GM18519 (cell line): ENCODE results near the gene ARRDC1.
"Not testable (repeated sequence)": the region's sequence is repeated elsewhere in the genome, so short reads cannot be mapped to it uniquely, and the experiment has no call there.

Experiments used
- ATAC-seq: cut with Tn5 transposase; IDR thresholded peaks from one replicate; pipeline ENCODE4 v1.9.1; 2021; ENCODE audit warnings: mild to moderate bottlenecking, moderate library complexity; ENCODE audit not compliant: unreplicated experiment, low FRiP score

The ARRDC1 gene

DNA sequence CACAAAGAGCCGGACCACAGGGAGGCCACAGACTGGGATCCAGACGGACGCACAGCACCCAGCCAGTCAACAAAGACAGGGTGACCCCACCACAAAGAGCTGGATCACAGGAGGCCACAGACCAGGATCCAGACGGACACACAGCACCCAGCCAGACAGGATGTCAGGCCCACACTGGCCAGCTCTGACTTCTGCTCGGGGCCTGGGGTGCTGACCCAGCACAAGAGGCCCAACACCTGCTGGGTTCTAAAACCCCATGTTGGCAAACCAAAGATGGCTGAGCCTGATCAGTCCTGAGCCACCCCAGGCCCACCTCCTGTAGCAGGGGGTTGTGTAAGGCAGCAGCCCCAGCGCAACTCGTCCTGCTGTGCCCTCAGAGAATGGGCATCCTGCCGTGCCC is 21.5 kb upstream of the ARRDC1 start:
- ATAC-seq: no peak

DNA sequence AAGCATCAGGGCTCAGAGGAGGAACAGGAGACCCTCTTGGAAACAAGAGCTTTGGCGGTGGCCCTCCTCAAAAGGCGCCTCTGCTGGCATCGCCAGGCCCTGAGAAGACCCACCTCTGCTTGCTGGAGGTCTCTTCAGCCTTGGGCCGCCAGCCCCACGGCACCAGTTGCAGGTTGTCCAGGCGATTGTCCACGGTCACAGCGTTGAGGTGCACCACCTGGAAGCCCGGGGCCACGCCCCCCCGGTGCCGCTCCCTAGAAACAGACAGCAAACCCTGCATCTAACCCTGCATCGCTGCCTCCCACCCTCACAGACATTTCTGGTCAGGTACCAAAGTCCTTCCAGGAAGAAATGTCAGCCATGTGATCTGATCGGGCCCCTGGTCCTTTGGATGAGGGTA is 18.6 kb upstream of the ARRDC1 start:
- ATAC-seq: no peak

DNA sequence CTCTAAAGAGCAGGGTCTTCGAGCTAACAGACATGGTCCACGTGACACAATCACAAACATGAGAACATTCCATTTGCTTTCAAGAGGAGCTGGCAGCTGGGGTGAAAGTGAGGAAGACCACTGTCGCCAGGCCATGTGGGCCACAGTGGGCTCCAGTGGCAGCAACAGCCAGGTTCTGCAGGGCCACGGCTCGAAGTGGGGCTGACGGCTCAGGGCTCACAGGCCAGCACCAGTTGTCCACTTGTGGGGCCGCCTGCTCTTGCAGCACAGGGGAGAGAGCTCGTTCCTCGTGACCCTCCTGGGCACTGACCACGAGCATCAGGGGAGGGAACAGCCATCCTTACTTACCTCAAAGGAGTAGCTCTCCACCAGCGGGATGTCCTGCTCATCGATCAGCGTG is 17.2 kb upstream of the ARRDC1 start:
- no peak for ATAC-seq

DNA sequence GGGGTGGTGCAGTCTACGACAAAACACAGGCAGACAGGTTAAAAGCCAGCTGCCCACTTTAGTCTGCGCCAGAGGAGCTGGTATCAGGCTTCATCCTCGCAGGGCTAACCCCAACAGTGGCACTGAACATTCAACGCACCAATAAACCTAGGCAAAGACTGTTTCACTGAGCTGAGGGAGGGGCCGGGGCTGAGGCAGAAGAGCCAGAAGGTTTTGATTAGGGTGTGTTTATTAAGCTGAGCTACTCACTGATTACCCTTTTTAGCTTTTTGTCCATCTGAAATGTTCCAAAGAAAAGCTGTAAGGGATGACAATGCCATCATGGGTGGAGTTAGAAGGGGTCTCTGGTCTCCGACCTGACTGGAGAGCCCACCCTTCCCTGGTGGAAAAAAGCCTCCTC is 16.6 kb upstream of the ARRDC1 start:
- ATAC-seq: no peak

DNA sequence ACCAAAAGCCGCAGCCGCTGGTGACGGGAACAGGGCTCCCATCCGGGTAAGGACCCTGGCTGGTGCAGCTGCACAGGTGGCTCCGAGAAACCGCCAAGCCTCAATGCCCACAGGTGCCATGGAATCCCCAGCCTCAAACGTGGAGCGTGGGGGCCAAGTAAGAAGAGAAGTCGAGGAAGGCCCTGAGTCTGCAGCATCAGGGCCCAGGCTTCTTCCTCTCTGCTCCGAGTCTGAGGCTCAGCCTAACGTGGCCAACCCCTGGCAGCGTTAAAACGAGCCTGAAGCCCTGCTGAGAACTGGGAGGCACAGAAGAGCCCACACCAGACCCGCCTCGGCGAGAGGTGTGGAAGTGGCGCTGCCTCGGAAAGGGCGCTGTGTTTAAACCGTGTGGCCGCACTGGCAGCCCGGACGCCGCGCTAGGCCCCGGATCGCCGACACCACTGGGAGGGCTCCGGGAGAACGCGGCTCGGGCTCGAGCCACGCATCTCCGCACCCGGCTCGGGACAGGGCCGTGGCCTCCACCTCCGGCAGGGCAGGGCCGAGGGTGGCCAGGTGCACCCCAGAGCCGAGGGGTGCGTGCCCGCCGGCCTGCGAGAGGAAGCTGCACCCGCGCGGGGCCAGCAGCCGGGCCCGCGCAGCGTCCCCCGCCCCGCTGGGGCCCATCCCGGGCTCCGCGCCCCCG is 15.9 kb upstream of the ARRDC1 start:
- ATAC-seq: peak; percentile 10

DNA sequence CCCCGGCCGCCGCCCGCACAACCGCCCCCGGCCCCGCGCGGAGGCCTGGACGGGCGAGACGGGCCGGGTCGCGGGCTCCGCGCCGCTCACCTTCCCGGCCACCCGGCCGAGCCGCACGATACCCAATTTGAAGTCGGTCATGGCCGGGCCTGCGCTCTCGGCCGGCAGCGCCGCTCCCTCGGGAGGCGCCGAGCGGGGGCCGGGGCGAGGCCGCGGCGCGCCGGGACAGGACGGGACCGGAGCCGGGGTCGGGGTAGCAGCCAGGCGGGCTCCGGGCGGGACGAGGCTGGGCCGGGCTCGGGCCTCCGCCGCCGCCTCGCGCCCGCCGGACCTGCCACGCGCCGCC is 15.4 kb upstream of the ARRDC1 start:
- ATAC-seq: peak; percentile 17

DNA sequence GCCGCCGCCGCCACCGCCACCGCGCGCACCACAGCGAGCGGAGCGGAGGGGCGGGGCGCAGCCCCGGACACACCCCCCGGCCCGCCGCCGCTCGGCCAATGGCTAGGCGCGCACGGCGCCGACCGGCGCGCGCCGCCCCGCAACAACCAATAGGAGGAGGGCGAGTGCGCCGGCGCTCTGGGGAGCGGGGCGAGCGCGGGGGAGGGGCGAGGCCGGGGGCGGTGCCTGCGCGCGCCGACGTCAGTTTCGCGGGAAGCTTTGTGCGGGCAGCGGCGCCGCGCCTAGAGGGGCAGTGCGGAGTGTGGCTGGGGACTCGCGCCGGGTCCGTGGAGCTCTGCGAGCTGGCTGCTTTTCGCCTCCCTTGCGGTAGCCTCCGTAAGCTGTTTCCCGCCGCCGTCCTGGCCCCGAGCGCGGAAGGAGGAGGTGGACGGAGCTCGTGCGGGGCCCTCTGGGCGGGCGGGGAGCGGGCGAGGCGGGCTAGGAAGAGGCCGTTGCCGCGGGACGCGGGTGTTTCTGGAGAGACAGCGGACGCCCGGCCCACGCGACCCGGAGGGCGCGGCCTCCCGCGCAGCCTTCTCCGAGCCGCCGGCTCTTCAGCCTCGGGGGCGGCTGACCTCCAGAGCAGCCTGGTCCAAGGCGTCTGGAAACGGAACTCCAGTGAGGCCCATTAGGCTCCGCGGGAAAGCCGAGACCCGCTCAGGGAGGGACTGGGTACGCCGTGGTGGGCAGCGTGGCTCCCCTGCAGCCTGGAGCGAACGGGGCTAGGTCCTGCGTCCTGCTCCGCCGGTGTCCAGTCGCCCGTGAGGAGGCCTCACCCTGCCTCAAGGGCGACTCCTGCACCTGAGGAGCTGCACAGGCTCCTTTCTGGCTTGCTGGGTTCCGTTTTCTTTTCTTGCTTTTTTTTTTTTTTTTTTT is 14.8 kb upstream of the ARRDC1 start, which contains the start of gene ZMYND19:
ZMYND19 (minus strand) TSS at position 44 of the 915 bp plus-strand sequence. CDS start 249 bp downstream, outside the sequence.
- ATAC-seq: peak; percentile 74

DNA sequence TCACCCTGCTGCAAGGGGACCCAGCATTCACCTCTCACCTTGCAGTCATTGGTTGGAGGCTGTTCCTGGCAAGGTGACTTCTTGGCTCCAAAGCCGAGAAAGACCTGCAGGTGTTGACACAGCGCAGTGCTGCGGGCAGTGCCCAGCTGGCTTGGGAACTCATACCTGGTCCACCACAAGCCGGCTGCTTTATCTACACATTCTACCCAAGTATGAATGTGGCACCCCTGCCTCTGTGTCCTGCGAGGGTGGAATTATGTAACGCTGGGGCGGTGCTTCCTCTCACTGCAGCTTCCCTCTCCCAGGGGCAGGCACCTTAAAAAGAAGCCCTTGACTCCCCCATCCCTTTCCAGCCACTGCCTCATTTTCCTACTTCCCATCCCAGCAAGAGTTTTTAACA is 12.7 kb upstream of the ARRDC1 start:
- ATAC-seq: no peak

DNA sequence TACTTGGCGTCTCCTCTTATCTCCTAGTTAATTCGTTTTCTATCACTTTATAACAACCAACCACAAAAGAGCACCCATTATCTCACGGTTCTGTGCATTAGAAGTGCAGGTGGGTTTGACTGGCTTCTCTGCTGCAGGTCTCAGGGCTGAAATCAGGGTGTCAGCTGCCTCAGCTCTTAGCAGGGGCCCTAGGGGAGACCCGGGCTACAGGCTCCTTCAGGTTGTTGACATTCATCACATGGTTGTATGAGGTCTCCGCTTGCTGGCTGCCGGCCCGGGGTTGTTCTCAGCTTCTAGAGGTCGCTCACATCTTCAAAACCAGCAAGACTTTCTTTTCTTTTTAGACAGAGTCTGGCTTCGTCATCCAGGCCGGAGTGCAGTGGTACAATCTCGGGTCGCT is 12.3 kb upstream of the ARRDC1 start:
- ATAC-seq: no peak

DNA sequence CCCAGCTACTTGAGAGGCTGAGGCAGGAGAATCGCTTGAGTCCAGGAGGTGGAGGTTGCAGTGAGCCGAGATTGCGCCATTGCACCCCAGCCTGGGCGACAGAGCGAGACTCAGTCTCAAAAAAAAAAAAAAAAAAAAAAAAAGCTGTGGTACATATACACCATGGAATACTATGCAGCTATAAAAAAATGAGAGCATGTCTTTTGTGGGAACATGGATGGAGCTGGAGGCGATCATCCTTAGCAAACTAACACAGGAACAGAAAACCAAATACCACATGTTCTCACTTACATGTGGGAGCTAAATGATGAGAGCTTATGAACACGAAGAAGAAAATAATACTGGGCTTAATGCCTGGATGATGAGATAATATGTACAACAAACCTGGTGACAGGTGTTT is 8.9 kb upstream of the ARRDC1 start:
- ATAC-seq: not testable (repeated sequence)

DNA sequence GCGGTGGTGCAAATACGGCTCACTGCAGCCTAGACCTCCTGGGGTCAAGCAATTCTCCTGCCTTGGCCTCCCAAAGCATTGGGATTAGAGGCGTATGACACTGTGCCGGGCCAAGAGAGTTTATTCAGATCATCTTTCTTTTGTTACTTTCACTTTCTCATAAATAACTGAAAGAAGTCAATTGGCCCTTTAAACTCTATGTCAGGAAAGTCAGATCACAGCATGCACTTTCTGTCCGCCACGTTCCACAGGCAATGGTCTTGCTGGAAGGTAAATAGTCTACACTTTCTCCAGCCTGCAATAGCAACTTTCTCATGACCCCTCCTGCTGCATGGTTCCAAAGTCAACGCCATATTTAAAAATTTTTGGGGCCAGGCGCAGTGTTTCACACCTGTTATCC is 6.5 kb upstream of the ARRDC1 start:
- no peak for ATAC-seq

DNA sequence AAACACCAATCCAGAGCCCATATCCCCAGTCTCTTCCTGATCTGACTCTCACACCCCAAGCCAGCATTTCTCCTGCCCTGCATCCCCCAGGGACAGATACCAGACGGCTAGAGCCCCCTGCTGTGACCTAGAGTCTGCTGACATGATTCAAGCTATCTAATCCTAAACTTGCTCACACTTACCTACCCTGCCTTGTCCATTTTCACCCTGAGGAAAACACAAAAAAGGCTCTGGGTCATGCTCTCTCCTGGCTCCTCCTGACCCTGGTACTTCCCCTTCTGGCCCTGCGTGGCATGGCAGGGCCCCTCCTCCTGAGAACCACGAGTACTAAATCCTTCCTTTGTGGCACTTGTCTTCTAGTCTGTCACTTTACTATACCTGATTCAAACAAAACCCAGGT is 2.8 kb upstream of the ARRDC1 start:
- no peak for ATAC-seq

DNA sequence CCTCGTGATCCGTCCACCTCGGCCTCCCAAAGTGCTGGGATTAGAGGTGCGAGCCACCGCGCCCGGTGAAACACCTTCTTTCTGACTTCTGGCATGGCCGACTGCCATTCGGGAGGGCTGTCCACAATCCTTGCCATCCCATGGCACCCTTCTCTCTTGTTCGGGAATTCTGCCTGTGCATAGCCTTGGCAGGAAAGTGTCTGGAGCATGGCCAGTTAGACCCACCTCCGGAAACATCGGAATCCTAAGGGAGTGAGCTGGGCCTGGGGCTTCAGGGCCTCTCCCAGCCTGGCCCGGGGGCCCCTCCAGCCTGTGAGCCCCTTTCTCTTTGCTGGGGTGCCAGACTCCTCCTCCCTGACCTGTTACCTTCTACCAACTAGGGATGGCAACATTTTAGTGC is 1.6 kb upstream of the ARRDC1 start:
- ATAC-seq: no peak

DNA sequence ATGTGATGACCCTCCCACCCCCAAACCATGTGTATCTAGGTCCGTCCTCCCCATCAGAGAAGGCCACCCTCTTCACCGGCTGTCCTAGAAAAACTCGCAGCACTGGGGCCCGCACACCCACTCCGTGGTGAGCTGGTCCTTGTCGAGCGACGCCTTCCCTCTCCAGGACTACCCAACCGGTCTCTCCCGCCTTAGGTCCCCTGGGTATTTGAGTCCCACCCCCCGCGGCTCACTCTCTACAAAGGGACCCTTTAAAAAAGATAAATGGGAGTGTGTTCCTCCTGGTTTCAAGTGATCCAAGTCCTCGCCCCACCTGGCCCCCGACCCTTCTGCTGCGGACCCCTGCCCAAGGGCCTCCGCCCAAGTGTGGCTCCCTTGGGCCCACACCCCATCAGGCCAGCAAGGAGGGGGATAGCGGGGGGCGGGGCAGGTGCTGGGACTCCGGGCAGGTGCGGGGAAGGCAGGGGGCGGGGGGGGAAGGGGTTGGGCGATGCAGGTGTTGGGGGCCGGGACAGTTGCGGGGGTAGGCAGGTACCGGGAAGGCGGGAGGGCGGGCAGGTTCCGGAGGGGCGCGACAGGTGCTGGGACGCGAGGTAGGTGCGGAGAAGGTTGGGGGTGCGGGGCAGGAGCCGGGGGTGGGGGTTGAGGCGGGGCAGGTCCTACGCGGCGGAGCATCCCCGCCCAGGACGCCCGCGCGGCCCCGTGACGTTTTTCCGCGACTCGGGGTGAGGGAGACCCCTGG is 970 bp upstream of the ARRDC1 start:
- no peak for ATAC-seq

DNA sequence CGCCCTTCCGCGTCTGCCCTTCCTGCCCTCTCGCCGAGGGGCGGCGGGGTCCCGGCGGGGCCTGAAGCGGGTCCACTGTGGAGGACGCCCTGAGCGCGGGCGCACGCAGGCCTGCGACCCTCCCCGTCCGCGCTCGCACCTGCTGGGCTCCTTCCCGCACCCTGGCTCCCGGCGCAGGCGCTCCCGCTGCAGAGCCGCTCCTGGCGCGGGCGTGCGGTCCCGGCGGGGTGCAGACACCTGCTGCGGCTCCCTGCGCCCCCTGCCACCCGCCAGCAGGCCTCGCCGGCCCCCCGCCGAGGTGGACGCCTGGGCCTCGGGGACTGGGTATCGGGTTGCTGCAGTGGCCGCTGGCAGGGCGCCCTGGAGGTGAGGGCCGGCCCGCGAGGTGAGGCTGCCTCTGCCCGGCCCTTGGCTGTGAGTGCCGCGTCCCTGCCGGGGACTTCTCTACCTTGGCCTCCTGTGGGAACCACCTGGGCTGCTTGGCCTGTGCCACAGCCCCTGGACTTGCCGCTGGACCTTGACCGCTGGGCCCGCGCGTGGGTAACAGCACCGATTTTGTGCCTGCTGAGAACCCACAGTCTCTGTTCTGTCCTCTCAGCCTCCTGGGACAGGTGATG is 627 bp downstream of the ARRDC1 start:
- no peak for ATAC-seq

DNA sequence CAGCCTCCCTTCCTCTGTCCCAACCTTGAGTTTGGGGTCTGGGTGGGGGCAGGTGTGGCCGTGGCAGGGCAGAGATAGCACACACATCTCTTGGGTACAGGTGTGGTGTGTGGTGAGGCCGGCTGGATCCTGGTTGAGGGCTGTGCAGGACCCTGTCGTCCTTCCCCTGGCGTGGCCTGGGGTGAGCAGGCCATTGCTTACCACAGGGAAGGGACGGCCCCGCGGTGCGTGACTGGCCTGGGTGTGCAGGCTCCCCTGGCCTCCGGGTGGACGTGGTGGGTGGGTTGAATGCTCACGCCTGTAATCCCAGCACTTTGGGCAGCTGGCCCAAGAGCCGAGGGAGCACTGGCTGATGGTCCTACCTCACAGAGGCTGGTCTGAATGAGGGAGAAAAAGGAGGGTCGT is 1.2 kb downstream of the ARRDC1 start:
- ATAC-seq: no peak

DNA sequence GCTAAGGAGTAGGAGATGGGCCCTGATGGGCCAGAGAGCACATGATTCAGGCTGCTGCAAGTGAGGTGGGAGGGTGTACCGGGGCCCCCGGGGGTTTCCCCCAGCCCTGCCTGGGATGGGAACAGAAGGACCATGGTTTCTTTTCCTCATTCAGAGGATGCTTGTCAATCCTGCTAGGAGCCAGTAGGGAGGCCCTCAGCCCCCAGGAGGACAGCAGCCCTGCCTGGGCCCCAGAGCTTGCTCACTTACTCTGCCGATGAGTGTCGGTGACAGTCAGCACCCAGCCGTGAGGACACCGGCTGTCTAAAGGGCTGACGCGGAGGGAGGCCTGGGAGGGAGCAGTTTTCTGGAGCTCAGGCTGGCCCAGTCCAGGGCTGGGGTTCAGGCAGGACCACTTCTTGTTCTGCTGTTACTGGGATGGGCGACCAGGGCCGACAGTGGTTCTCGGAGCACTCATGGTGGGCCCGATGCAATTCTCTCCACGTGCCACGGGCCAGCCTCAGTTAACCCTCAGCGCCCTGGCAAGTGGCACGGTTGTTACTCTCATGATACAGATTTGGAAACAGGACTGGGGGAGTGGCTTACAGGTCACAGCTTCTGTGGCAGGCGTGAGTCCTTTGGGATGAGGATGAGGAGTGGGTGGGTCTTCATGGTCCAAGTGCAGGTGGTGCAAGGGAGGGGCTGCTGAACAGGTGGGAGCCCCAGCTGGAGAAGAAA is 1.8 kb downstream of the ARRDC1 start:
- no peak for ATAC-seq

DNA sequence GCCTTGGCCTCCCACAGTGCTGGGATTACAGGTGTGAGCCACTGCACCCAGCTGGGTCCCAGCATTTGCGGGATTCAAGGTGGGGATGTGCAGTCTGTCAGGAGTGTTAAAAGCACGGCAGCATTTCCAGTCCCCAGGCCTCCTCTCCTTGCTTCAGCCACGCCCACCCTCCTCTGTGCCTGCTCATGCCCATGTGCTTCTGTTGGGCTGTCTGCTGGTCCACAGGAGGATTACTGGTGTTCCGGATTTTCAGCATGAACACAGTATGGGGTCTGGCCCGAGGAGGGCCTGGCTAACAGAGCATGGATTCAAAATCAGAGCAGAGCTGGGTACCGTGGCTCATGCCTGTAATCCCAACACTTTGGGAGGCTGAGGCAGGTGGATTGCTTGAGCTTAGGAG is 5.5 kb downstream of the ARRDC1 start:
- no peak for ATAC-seq

DNA sequence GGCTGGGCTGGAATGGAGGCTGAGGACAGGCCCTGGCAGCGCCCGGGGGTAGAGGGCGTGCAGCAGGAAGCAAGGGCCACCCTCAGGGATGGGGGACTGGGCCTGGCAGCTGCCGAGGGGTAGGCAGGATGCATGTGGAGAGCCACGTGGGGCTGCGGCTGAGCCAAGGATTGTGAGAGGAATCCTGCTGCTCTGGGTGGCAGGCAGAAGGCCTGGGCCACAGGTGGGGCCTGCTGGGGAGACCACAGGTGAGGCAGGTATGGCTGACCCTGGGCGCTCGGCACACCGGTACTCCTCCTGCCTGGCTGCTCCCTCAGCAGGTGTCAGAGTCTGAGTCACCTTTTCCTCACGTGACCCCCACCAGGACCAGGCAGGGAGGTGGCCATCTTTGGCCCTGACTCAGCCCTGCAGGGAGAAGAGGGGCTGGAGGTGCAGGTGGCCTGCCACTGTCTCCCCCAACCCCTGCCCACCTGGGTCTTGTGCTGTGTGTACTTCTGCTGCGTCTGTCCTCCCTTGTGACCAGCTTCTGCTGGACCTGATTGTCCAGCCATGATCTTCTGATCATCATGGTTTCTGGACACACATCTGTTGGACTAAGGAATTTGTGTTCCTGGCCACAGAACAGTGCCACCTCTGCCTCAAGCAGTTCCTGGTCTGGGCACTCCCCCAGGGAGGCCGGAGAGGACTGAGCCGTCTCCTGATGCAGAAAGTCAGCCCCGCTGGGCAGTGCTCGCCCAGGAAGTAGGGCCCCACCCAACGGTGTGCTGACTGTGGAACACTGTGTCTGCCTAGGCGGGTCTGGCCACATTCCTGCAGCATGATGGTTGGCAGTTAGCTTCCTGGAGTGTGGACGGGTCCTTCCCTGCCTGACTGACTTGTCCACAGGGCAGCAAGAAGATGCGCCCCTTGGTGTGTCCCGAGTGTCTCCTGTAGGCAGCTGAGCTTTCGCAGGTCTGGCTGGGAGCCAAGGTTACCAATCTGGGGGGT is 6.4 kb downstream of the ARRDC1 start:
- ATAC-seq: no peak
